Hepatocyte (in vitro differentiated cells): Measurements from ENCODE around the gene USP9Y.

Experiments used
- EZH2 ChIP-seq: fragments of 200-600 bp; sonication (generic); IDR thresholded peaks from 2 replicates; pipeline ENCODE4 v1.6.1; 2016; ENCODE audit warnings: antibody characterized with exemption, mild to moderate bottlenecking, borderline replicate concordance
- TF ChIP-seq, protein P1 (sequence below): fragments of 200-600 bp; sonication (generic); IDR thresholded peaks from 2 replicates; pipeline ENCODE4 v1.5.1; 2016; ENCODE audit warnings: antibody characterized with exemption, mild to moderate bottlenecking; ENCODE audit not compliant: poor library complexity

DNA sequence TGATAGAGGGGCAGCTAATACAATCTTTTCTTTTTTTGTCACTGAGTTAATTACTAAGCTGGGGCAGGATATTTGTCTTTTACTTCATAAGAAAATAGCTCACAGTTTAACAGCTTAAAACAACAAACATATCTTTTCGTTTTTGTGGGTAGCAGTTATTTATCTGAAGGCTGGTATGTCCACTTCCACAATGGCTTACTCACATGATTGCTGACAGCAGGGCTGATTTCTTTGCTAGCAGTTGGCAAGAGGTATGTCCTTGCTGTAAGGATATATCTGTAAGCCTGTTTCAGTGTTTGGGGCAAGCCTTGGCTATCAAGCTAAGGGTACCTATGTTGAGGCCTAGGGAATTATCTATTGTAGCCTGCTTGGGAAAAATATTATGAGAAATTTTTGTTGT is 1.1 kb downstream of the USP9Y start:
- TF ChIP-seq, protein P1, sequence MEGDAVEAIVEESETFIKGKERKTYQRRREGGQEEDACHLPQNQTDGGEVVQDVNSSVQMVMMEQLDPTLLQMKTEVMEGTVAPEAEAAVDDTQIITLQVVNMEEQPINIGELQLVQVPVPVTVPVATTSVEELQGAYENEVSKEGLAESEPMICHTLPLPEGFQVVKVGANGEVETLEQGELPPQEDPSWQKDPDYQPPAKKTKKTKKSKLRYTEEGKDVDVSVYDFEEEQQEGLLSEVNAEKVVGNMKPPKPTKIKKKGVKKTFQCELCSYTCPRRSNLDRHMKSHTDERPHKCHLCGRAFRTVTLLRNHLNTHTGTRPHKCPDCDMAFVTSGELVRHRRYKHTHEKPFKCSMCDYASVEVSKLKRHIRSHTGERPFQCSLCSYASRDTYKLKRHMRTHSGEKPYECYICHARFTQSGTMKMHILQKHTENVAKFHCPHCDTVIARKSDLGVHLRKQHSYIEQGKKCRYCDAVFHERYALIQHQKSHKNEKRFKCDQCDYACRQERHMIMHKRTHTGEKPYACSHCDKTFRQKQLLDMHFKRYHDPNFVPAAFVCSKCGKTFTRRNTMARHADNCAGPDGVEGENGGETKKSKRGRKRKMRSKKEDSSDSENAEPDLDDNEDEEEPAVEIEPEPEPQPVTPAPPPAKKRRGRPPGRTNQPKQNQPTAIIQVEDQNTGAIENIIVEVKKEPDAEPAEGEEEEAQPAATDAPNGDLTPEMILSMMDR: no peak
- no peak for TF ChIP-seq EZH2
